KBM-7 (cell line): ENCODE data around the gene PHLDB3.
"Not testable (repeated sequence)": the region's sequence is repeated elsewhere in the genome, so short reads cannot be mapped to it uniquely, and the experiment has no call there.

Source experiments
- DNase-seq: peaks from one replicate; pipeline ENCODE4 v3.0.0-alpha.2; 2015
- in situ Hi-C: fragments of 300-500 bp; cut with MboI; formaldehyde crosslinking; loops from 2 replicates; pipeline ENCODE4 v1.14.3; 2020; ENCODE audit warnings: low sequenced_read_pairs, low pct_unique_long_range_greater_than_20kb, mixed read lengths

PHLDB3 gene

GRCh38 chr19:43504426-43505185, at the start of gene PHLDB3:
Gene PHLDB3 (minus strand): TSS chr19:43504746. CDS start chr19:43504118, 628 bp downstream.
- no peak for DNase-seq
- in situ Hi-C loops: no loop called here

GRCh38 chr19:43553656-43554055, 49.1 kb upstream of the PHLDB3 start:
- in situ Hi-C loops: no loop called here
- no peak for DNase-seq

- in situ Hi-C loops: no loop called here
- no peak for DNase-seq
Measured at GRCh38 chr19:43552616-43553015, 48.1 kb upstream of the PHLDB3 start.

GRCh38 chr19:43552198-43552450, 47.6 kb upstream of the PHLDB3 start:
- in situ Hi-C loops: no loop called here
- DNase-seq: no peak

GRCh38 chr19:43551399-43552197, 47.1 kb upstream of the PHLDB3 start:
- no peak for DNase-seq
- in situ Hi-C loops: no loop called here

GRCh38 chr19:43548706-43549105, 44.2 kb upstream of the PHLDB3 start:
- in situ Hi-C loops: no loop called here
- DNase-seq: no peak

- in situ Hi-C loops, DNase-seq: not testable (repeated sequence)
Measured at GRCh38 chr19:43547926-43548325, 43.4 kb upstream of the PHLDB3 start.

GRCh38 chr19:43546581-43546980, 42.0 kb upstream of the PHLDB3 start:
- DNase-seq: no peak
- in situ Hi-C loops: no loop called here

GRCh38 chr19:43545981-43546380, 41.4 kb upstream of the PHLDB3 start:
- DNase-seq: no peak
- in situ Hi-C loops: no loop called here

- in situ Hi-C loops: no loop called here
Measured at GRCh38 chr19:43545276-43545675, 40.7 kb upstream of the PHLDB3 start.

GRCh38 chr19:43544077-43544476, 39.5 kb upstream of the PHLDB3 start:
- in situ Hi-C loops: no loop called here
- DNase-seq: no peak

More at GRCh38 chr19:43545276-43545675, 40.7 kb upstream of the PHLDB3 start:
- no peak for DNase-seq

- DNase-seq: no peak
- in situ Hi-C loops: no loop called here
Measured at GRCh38 chr19:43541920-43542650, 37.5 kb upstream of the PHLDB3 start.

GRCh38 chr19:43540381-43540780, 35.8 kb upstream of the PHLDB3 start:
- in situ Hi-C loops: no loop called here
- no peak for DNase-seq

- in situ Hi-C loops: no loop called here
- no peak for DNase-seq
Measured at GRCh38 chr19:43538922-43539321, 34.4 kb upstream of the PHLDB3 start.

GRCh38 chr19:43534816-43535761, 30.5 kb upstream of the PHLDB3 start:
- in situ Hi-C loops: no loop called here
- DNase-seq: peak; percentile 33

- in situ Hi-C loops: no loop called here
- DNase-seq: no peak
Measured at GRCh38 chr19:43534305-43534815, 29.8 kb upstream of the PHLDB3 start.

GRCh38 chr19:43533546-43534304, 29.2 kb upstream of the PHLDB3 start:
- DNase-seq: peak; percentile 99
- in situ Hi-C loops: no loop called here

GRCh38 chr19:43532962-43533545, 28.5 kb upstream of the PHLDB3 start, which contains the start of gene ZNF575:
Gene ZNF575 (plus strand): TSS chr19:43533188. CDS start chr19:43534423, 1,235 bp downstream.
- peak; percentile 94 for DNase-seq
- in situ Hi-C loops: no loop called here
